ENCODE data around the gene AARSD1. TPM values are rescaled to one million over a fixed set of nuclear protein-coding genes. Genes with fewer than 3 reads are reported as not detected.

The AARSD1 gene, protein sequence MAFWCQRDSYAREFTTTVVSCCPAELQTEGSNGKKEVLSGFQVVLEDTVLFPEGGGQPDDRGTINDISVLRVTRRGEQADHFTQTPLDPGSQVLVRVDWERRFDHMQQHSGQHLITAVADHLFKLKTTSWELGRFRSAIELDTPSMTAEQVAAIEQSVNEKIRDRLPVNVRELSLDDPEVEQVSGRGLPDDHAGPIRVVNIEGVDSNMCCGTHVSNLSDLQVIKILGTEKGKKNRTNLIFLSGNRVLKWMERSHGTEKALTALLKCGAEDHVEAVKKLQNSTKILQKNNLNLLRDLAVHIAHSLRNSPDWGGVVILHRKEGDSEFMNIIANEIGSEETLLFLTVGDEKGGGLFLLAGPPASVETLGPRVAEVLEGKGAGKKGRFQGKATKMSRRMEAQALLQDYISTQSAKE
- 10 to 100 TPM; 10.3 to 21.7 (median 17.2) TPM for total RNA-seq

- peak in 1 of 2 donors; percentile 11 for TF ChIP-seq POLR2A (IDR thresholded peaks at IDR 0.05)
- TF ChIP-seq CTCF (IDR thresholded peaks at IDR 0.05): no peak
Observed at GRCh38 chr17:42964161-42964932, at the start of gene AARSD1. Gene AARSD1 (minus strand): TSS chr17:42964454. CDS start chr17:42964440, 14 bp downstream.

GRCh38 chr17:43013296-43013695, 49.0 kb upstream of the AARSD1 start:
- TF ChIP-seq POLR2A (IDR thresholded peaks at IDR 0.05) (no peak), CTCF (IDR thresholded peaks at IDR 0.05) (no peak)
- H3K4me3 ChIP-seq (ENCODE audit: low read depth, poor library complexity, severe bottlenecking): no peak overlapping the region
- intact Hi-C loops (cut with DNase I; ENCODE audit: low total_unique reads): no loop called here
- no peak for DNase-seq (ENCODE audit: low spot score in 2 of 2)
- 82 to 84% methylated on average over 5 to 8 of the region's 8 CpGs for WGBS, 2 donors

More at GRCh38 chr17:42964161-42964932, at the start of gene AARSD1:
- peak; percentile 89 to 98 for DNase-seq (ENCODE audit: low spot score in 2 of 2)
- peak within 1 kb of the TSS; percentile 64 for H3K4me3 ChIP-seq (ENCODE audit: low read depth, poor library complexity, severe bottlenecking)
- WGBS, 2 donors: 1 to 3% methylated on average over 43 of the region's 43 CpGs
- intact Hi-C loops (cut with DNase I; ENCODE audit: low total_unique reads): no loop called here

GRCh38 chr17:43011728-43012472, 47.6 kb upstream of the AARSD1 start:
- 59 to 71% methylated on average over 15 of the region's 15 CpGs for WGBS, 2 donors
- intact Hi-C loops (cut with DNase I; ENCODE audit: low total_unique reads): no loop called here
- TF ChIP-seq CTCF (IDR thresholded peaks at IDR 0.05) (no peak), POLR2A (IDR thresholded peaks at IDR 0.05) (no peak)
- no peak for DNase-seq (ENCODE audit: low spot score in 2 of 2)
- no peak overlapping the region for H3K4me3 ChIP-seq (ENCODE audit: low read depth, poor library complexity, severe bottlenecking)

DNA sequence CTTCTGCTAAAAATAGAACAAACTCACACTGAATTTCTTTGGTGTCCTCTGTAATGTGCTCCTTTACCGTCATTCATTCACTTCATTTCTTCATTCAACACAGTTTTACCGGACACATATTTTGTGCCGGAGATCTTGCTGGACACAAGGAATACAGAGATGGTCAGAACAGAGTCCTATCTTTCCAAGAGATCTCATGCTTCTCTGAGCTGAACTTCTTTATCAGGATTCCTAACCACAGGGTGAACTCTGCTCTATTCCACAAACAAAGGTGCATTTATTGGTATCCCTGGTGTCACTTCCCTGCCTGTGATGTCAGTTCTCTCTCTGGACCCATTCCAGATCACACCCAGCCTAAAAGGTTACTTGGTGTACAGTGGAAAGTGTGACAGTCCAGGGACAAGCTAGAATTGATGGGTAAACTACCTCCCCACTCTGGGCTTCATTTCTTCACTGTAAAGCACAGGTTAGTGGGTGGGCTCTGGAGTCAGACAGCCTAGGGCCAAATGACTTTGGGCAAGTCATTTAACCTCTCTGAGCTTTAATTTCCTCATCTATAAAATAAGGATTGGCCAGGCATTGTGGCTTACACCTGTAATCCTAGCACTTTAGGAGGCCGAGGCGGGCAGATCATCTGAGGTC, 46.5 kb upstream of the AARSD1 start:
- no peak overlapping the region for H3K4me3 ChIP-seq (ENCODE audit: low read depth, poor library complexity, severe bottlenecking)
- TF ChIP-seq POLR2A (IDR thresholded peaks at IDR 0.05) (no peak), CTCF (IDR thresholded peaks at IDR 0.05) (no peak)
- 91 to 92% methylated on average over 5 of the region's 5 CpGs for WGBS, 2 donors
- intact Hi-C loops (cut with DNase I; ENCODE audit: low total_unique reads): no loop called here
- no peak for DNase-seq (ENCODE audit: low spot score in 2 of 2)
